ENCODE measurements around the gene BCAS4.
A peak's percentile ranks its signal among the peaks of the same experiment; 100 is the strongest.
"Not testable (repeated sequence)": the region's sequence is repeated elsewhere in the genome, so short reads cannot be mapped to it uniquely, and the experiment has no call there.

BCAS4 gene

GRCh38 chr20:50799890-50800550 is 5.2 kb downstream of the BCAS4 start:
- DNase-seq, result no peak

- DNase-seq, result not testable (repeated sequence)
Measured at GRCh38 chr20:50800986-50801746, 6.3 kb downstream of the BCAS4 start.

GRCh38 chr20:50801747-50802125 is 6.9 kb downstream of the BCAS4 start:
- DNase-seq, result no peak

GRCh38 chr20:50802289-50802688 is 7.4 kb downstream of the BCAS4 start:
- DNase-seq, result no peak

GRCh38 chr20:50804437-50805348 is 9.8 kb downstream of the BCAS4 start:
- DNase-seq, result peak; percentile 43 to 47

- DNase-seq, result no peak
Measured at GRCh38 chr20:50805349-50805684, 10.5 kb downstream of the BCAS4 start.

GRCh38 chr20:50806126-50806768 is 11.4 kb downstream of the BCAS4 start:
- DNase-seq, result no peak

- no peak for DNase-seq
Measured at GRCh38 chr20:50810063-50810462, 15.2 kb downstream of the BCAS4 start.

- no peak for DNase-seq
Measured at GRCh38 chr20:50810842-50811241, 16.0 kb downstream of the BCAS4 start.

- DNase-seq, result no peak
Measured at GRCh38 chr20:50813101-50813643, 18.3 kb downstream of the BCAS4 start.

GRCh38 chr20:50813801-50814200 is 18.9 kb downstream of the BCAS4 start:
- no peak for DNase-seq

GRCh38 chr20:50814438-50815161 is 19.7 kb downstream of the BCAS4 start:
- no peak for DNase-seq

GRCh38 chr20:50815162-50815989 is 20.5 kb downstream of the BCAS4 start:
- DNase-seq, result peak in 1 of 2 experiments; percentile 42

- peak; percentile 42 to 44 for DNase-seq
Measured at GRCh38 chr20:50817776-50818172, 22.9 kb downstream of the BCAS4 start.

- DNase-seq, result no peak
Measured at GRCh38 chr20:50819349-50819748, 24.5 kb downstream of the BCAS4 start.

GRCh38 chr20:50820515-50821256 is 25.8 kb downstream of the BCAS4 start:
- no peak for DNase-seq

- no peak for DNase-seq
Measured at GRCh38 chr20:50821257-50821921, 26.5 kb downstream of the BCAS4 start.

GRCh38 chr20:50821994-50822393 is 27.1 kb downstream of the BCAS4 start:
- DNase-seq, result no peak

GRCh38 chr20:50823319-50823718 is 28.5 kb downstream of the BCAS4 start:
- no peak for DNase-seq

- DNase-seq, result no peak
Measured at GRCh38 chr20:50824137-50824536, 29.3 kb downstream of the BCAS4 start.

Data from activated T-cell treated with anti-CD3 and anti-CD28 coated beads, Interleukin-2, amount 50 U/mL, for 48 hours (primary cell).